H1 (cell line): ENCODE data around the gene COX5A. TPM values are rescaled to one million over a fixed set of nuclear protein-coding genes. Genes with fewer than 3 reads are reported as not detected.

ENCODE experiments used
- CTCF ChIA-PET: fragments of 300-600 bp; sonication (Branson Sonifier 250); formaldehyde crosslinking; loops from one replicate; lab custom pipeline; 2021; ENCODE audit not compliant: partially characterized antibody; lab: Charles Lee
- POLR2A ChIA-PET: fragments of 300-600 bp; sonication (Branson Sonifier 250); formaldehyde crosslinking; loops from one replicate; lab custom pipeline; 2021; ENCODE audit warnings: inconsistent platforms; ENCODE audit not compliant: partially characterized antibody; lab: Charles Lee
- DNase-seq, 2 experiments: peaks; one replicate each; pipeline versions ENCODE4 v3.0.0 to v3.0.0-alpha.2; 2010 to 2022; ENCODE audit warnings: low spot score in 2 of 2, low read depth in 1 of 2, mixed read lengths in 1 of 2
- FAIRE-seq: peaks from 2 replicates; lab custom pipeline; 2011; peaks lifted over from hg19 to GRCh38; lab: Jason Lieb, UNC
- H2AFZ ChIP-seq: 2 replicates; pipeline ENCODE4 v1.8.1; 2012; ENCODE audit warnings: low read length, inconsistent platforms
- H2AK5ac ChIP-seq: 2 replicates; pipeline ENCODE4 v1.6.1; 2013; ENCODE audit warnings: low read depth, low read length
- H2BK120ac ChIP-seq: replicated peaks from 2 replicates; pipeline ENCODE3; 2013; ENCODE audit warnings: low read depth, low read length, inconsistent platforms
- H2BK12ac ChIP-seq: 2 replicates; pipeline ENCODE4 v1.6.1; 2013; ENCODE audit warnings: low read depth, low read length
- H2BK15ac ChIP-seq: 2 replicates; pipeline ENCODE4 v1.6.1; 2013; ENCODE audit warnings: low read length
- H2BK20ac ChIP-seq: 2 replicates; pipeline ENCODE4 v1.6.1; 2013; ENCODE audit warnings: low read length
- H2BK5ac ChIP-seq: 2 replicates; pipeline ENCODE4 v1.6.1; 2013; ENCODE audit warnings: low read depth, low read length
- H3K14ac ChIP-seq: 2 replicates; pipeline ENCODE4 v1.6.1; 2013; ENCODE audit warnings: inconsistent platforms; ENCODE audit not compliant: insufficient read length
- H3K18ac ChIP-seq: 2 replicates; pipeline ENCODE4 v1.6.1; 2013; ENCODE audit warnings: low read length; ENCODE audit errors: extremely low read depth
- H3K23ac ChIP-seq: 2 replicates; pipeline ENCODE4 v1.6.1; 2013; ENCODE audit warnings: inconsistent platforms; ENCODE audit not compliant: insufficient read length
- H3K23me2 ChIP-seq: 2 replicates; pipeline ENCODE4 v1.6.1; 2013; ENCODE audit warnings: low read depth, low read length
- H3K27ac ChIP-seq: 2 replicates; pipeline ENCODE4 v1.6.1; 2011; ENCODE audit warnings: low read depth, low read length, inconsistent platforms
- H3K27me3 ChIP-seq, 4 experiments: replicated peaks in 1 of 4; 1 replicate in 1 of 4; 2 replicates in 3 of 4; pipeline versions ENCODE4 v1.6.1 to v1.8.1; 2011 to 2013; ENCODE audit warnings: low read length in 3 of 4, mild to moderate bottlenecking in 3 of 4, inconsistent platforms in 2 of 4, mixed read lengths in 2 of 4, moderate library complexity in 1 of 4; ENCODE audit not compliant: control insufficient read depth in 3 of 4, insufficient read depth in 3 of 4; ENCODE audit errors: extremely low read depth in 1 of 4
- H3K36me3 ChIP-seq, 4 experiments: 2 replicates each; pipeline versions ENCODE4 v1.6.1 to v1.8.1; 2011 to 2013; ENCODE audit warnings: mild to moderate bottlenecking in 4 of 4, low read length in 3 of 4, moderate library complexity in 2 of 4, control low read depth in 1 of 4, inconsistent platforms in 1 of 4; ENCODE audit not compliant: insufficient read depth in 4 of 4, control insufficient read depth in 2 of 4
- H3K4ac ChIP-seq: replicated peaks from 2 replicates; pipeline ENCODE3; 2013; ENCODE audit warnings: low read length, low read depth, mixed read lengths, inconsistent platforms; ENCODE audit not compliant: insufficient read length
- H3K4me1 ChIP-seq, 4 experiments: replicated peaks in 1 of 4; 1 replicate in 1 of 4; 2 replicates in 3 of 4; pipeline versions ENCODE4 v1.6.1 to v1.8.1; 2011 to 2013; ENCODE audit warnings: low read length in 3 of 4, inconsistent platforms in 2 of 4, mixed read lengths in 1 of 4; ENCODE audit not compliant: insufficient read depth in 4 of 4, control insufficient read depth in 3 of 4
- H3K4me2 ChIP-seq, 2 experiments: 2 replicates each; pipeline versions ENCODE4 v1.6.1 to v1.8.1; 2011 to 2013; ENCODE audit warnings: low read depth in 2 of 2, low read length in 2 of 2, control low read depth in 1 of 2, inconsistent platforms in 1 of 2, mild to moderate bottlenecking in 1 of 2; ENCODE audit not compliant: insufficient read depth in 1 of 2
- H3K4me3 ChIP-seq, 4 experiments: fragments of 200-600, 300-600 bp in 1 of 4; sonication (generic), shearing (Covaris generic), sonication (Bioruptor Twin) in 1 of 4; 2 replicates each; pipeline versions ENCODE4 v1.5.1 to v1.8.1; 2011 to 2016; ENCODE audit warnings: low read length in 4 of 4, low read depth in 3 of 4, control low read depth in 2 of 4, inconsistent platforms in 2 of 4, mild to moderate bottlenecking in 2 of 4, mixed read lengths in 1 of 4, moderate library complexity in 1 of 4; ENCODE audit not compliant: insufficient read depth in 2 of 4; ENCODE audit errors: extremely low read depth in 1 of 4
- H3K56ac ChIP-seq: replicated peaks from 2 replicates; pipeline ENCODE3; 2013; ENCODE audit warnings: low read depth, mild to moderate bottlenecking, mixed read lengths, low read length, inconsistent platforms; ENCODE audit not compliant: insufficient read length
- H3K79me1 ChIP-seq: 2 replicates; pipeline ENCODE4 v1.6.1; 2013; ENCODE audit warnings: low read depth, low read length, control low read depth
- H3K79me2 ChIP-seq, 2 experiments: 2 replicates each; pipeline versions ENCODE4 v1.6.1 to v1.8.1; 2012 to 2013; ENCODE audit warnings: low read length in 2 of 2, mild to moderate bottlenecking in 2 of 2, inconsistent platforms in 1 of 2; ENCODE audit not compliant: insufficient read depth in 2 of 2, control insufficient read depth in 1 of 2
- H3K9ac ChIP-seq, 4 experiments: replicated peaks in 1 of 4; 1 replicate in 1 of 4; 2 replicates in 3 of 4; pipeline versions ENCODE4 v1.6.1 to v1.8.1; 2011 to 2013; ENCODE audit warnings: low read depth in 3 of 4, low read length in 3 of 4, control low read depth in 2 of 4, mild to moderate bottlenecking in 2 of 4, moderate library complexity in 2 of 4, inconsistent platforms in 1 of 4; ENCODE audit errors: extremely low read depth in 1 of 4
- H3K9me3 ChIP-seq, 2 experiments: 2 replicates each; pipeline versions ENCODE4 v1.6.1 to v1.8.1; 2012 to 2013; ENCODE audit warnings: mild to moderate bottlenecking in 2 of 2, moderate library complexity in 2 of 2, control low read depth in 1 of 2, inconsistent platforms in 1 of 2, low read depth in 1 of 2, low read length in 1 of 2, mixed read lengths in 1 of 2; ENCODE audit not compliant: insufficient read depth in 2 of 2
- H4K20me1 ChIP-seq, 2 experiments: replicated peaks in 1 of 2; 2 replicates each; pipeline versions ENCODE3 to v1.8.1; 2011 to 2013; ENCODE audit warnings: inconsistent platforms in 2 of 2, low read length in 2 of 2, mild to moderate bottlenecking in 1 of 2; ENCODE audit not compliant: insufficient read depth in 2 of 2, control insufficient read depth in 1 of 2
- H4K5ac ChIP-seq: 2 replicates; pipeline ENCODE4 v1.6.1; 2013; ENCODE audit warnings: low read length, low read depth, mixed read lengths, inconsistent platforms; ENCODE audit not compliant: insufficient read length
- H4K8ac ChIP-seq: 2 replicates; pipeline ENCODE4 v1.8.0; 2013; ENCODE audit warnings: mild to moderate bottlenecking, moderate library complexity, low read length, inconsistent platforms; ENCODE audit not compliant: insufficient read depth; ENCODE audit errors: extremely low read depth
- H4K91ac ChIP-seq: replicated peaks from 2 replicates; pipeline ENCODE3; 2013; ENCODE audit warnings: low read length, mixed read lengths, inconsistent platforms; ENCODE audit not compliant: insufficient read length
- BACH1 ChIP-seq: IDR thresholded peaks from 2 replicates; pipeline ENCODE4 v1.6.1; 2012; ENCODE audit warnings: low read length, improper control_type of control experiment
- CBX8 ChIP-seq: fragments of 300-800, 300-1000 bp; sonication (generic); IDR thresholded peaks from 2 replicates; pipeline ENCODE4 v1.7.1; 2016; ENCODE audit warnings: low read depth, low read length, borderline replicate concordance
- CREB1 ChIP-seq: IDR thresholded peaks from 2 replicates; pipeline ENCODE4 v1.6.1; 2012; ENCODE audit warnings: inconsistent platforms
- JUN ChIP-seq: IDR thresholded peaks from 2 replicates; pipeline ENCODE4 v1.6.1; 2011; ENCODE audit warnings: low read depth, mild to moderate bottlenecking, improper control_type of control experiment, low read length
- RAD21 ChIP-seq, 2 experiments: IDR thresholded peaks in 1 of 2; conservative IDR thresholded peaks in 1 of 2; 2 replicates each; pipeline ENCODE4 v1.6.1; 2011; ENCODE audit warnings: low read depth in 2 of 2, low read length in 2 of 2, improper control_type of control experiment in 1 of 2, inconsistent platforms in 1 of 2, mild to moderate bottlenecking in 1 of 2, moderate library complexity in 1 of 2
- SP1 ChIP-seq: IDR thresholded peaks from 2 replicates; pipeline ENCODE4 v1.6.1; 2011; ENCODE audit warnings: low read depth, low read length
- SRF ChIP-seq: IDR thresholded peaks from 2 replicates; pipeline ENCODE4 v1.6.1; 2011; ENCODE audit warnings: mild to moderate bottlenecking, low read depth, low read length, moderate library complexity
- YY1 ChIP-seq: IDR thresholded peaks from 2 replicates; pipeline ENCODE4 v1.6.1; 2011; ENCODE audit warnings: low read depth, mild to moderate bottlenecking, low read length
- ZNF274 ChIP-seq: IDR thresholded peaks from 2 replicates; pipeline ENCODE4 v1.7.0; 2012; ENCODE audit warnings: low read length, borderline replicate concordance; ENCODE audit errors: extremely low read depth
- WGBS, 2 experiments: shearing (Covaris generic) in 1 of 2; methylation state at CpG; one replicate each; pipeline versions ENCODE4 v1.1.6 to v1.1.7; 2013 to 2015; ENCODE audit warnings: low lambda C conversion rate in 2 of 2, mixed read lengths in 2 of 2, inconsistent platforms in 1 of 2, low coverage in 1 of 2, missing lambda C conversion rate in 1 of 2; ENCODE audit not compliant: insufficient replicate concordance in 2 of 2, insufficient coverage in 1 of 2, insufficient read length in 1 of 2; ENCODE audit errors: extremely low coverage in 1 of 2, missing lambda C conversion rate in 1 of 2; 5-methylcytosine and 5-hydroxymethylcytosine counted together
- polyA plus RNA-seq, 7 experiments: library from polyadenylated mRNA; depleted of rRNA in 3 of 7; stranded (reverse) in 5 of 7; unstranded in 2 of 7; fragments of >200 nt in 5 of 7; fragments of 200-250 nt in 2 of 7; gene quantifications; 1 replicate in 5 of 7; 2 replicates in 1 of 7; 4 replicates in 1 of 7; pipeline versions ENCODE4 v1.2.1 to v1.2.3, GENCODE V29; 2011 to 2013; ENCODE audit warnings: missing spikeins in 2 of 7, mixed read lengths in 2 of 7
- total RNA-seq: library from RNA; stranded (reverse); fragmentation: NEBNext Ultra II Directional; extraction: Animal tissue kit (Norgen Biotek cat#: 25700); gene quantifications from 2 replicates; pipeline ENCODE4 v1.2.1, GENCODE V29; 2021
- TF ChIP-seq, protein P1 (sequence below), 3 experiments: IDR thresholded peaks; 1 replicate in 2 of 3; 2 replicates in 1 of 3; pipeline versions ENCODE4 v1.5.1 to v1.6.1; 2011; ENCODE audit warnings: low read length in 3 of 3, mild to moderate bottlenecking in 3 of 3, inconsistent platforms in 2 of 3, low read depth in 1 of 3, moderate library complexity in 1 of 3; ENCODE audit not compliant: insufficient read depth in 1 of 3; ENCODE audit errors: control extremely low read depth in 1 of 3

The COX5A gene
- total and polyA plus RNA-seq, 2 of the 8 experiments (the other 6 are each of a cell fraction or from before 2014, with no cell fraction given) = 270 to 367 TPM

DNA sequence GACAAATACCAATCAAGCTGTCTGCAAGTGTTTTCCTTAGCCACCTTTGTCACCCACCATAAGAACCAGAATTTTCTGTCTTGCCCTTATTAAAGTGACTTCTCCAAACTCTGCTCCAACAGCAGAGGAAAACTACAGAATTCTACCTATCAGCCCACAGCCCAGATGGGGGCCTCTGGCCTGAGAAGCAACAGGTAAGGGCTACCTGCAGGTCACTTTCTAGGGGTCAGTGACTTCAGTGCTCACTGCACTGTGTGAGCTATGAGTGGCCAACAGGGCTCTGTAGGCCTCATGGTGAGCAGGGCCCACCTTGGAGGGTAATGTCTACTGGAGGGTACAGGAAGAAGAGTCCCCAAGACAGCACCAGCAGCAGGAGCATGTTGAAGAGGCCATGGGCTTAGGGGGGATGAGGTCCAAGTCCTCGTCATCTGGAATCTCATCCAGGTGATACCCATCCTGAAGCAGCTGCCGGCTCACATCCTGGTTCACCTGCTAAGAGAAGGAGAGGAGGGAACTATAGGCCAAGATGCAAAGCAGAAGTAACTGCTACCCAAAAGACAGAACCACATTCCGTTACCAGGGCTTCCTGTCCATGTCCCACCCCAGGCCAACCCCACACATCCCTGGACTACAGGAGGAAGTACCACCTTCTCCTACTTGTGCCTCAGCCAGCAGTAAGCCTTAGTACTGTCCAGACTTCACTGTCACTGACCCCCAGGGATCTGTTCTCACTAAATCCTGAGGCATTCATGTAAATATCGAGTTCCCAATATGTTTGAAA lies 35.4 kb downstream of the COX5A start:
- H4K5ac ChIP-seq = no peak overlapping the region
- H4K20me1 ChIP-seq = peaks cover 3 to 11% of the 10 kb centered on the region in 2 experiments
- no peak overlapping the region for H3K4me2 ChIP-seq
- no peak overlapping the region; the same call in 1 of the 2 replicates for H4K8ac ChIP-seq
- no peak overlapping the region for H2AFZ ChIP-seq
- no peak overlapping the region for H4K91ac ChIP-seq
- H3K4ac ChIP-seq = no peak overlapping the region
- H3K27me3 ChIP-seq = no peaks in the 10 kb centered on the region
- no peaks in the 10 kb centered on the region for H3K9me3 ChIP-seq
- FAIRE-seq (no peak), DNase-seq (no peak)
- 86% methylated on average over 4 of the region's 4 CpGs; no CpG with 5 or more reads in 1 of the 2 experiments for WGBS, 2 experiments
- H3K18ac ChIP-seq = no peak overlapping the region
- H3K79me2 ChIP-seq = peaks cover 0 to 15% of the 10 kb centered on the region in 2 experiments; a peak in 2 of 4 replicates
- no peak overlapping the region for H2BK5ac ChIP-seq
- H3K9ac ChIP-seq = no peak overlapping the region
- H2BK20ac ChIP-seq = no peak overlapping the region
- H3K27ac ChIP-seq = no peak overlapping the region
- no peak overlapping the region for H3K4me3 ChIP-seq
- H3K4me1 ChIP-seq = peaks cover 2 to 4% (median 3%) of the 10 kb centered on the region in 4 experiments
- H3K36me3 ChIP-seq = peaks cover 25 to 65% (median 44%) of the 10 kb centered on the region in 4 experiments
- CTCF ChIA-PET = interaction anchor here (0.6 to 7.8 kb wide), 52 partner anchors 8 to 343 kb away, joined by 3 to 54 read pairs (median 7); partner anchors contain the start of genes CPLX3, MPI, RPP25 and ULK3
- no peak overlapping the region for H3K14ac ChIP-seq
- POLR2A ChIA-PET = interaction anchor here (0.7 to 11.9 kb wide), 11 partner anchors 10 to 142 kb away, joined by 3 to 116 read pairs (median 4); partner anchors contain the start of genes COX5A, MPI and RPP25
- no peak overlapping the region for H2BK120ac ChIP-seq
- no peaks in the 10 kb centered on the region for H3K79me1 ChIP-seq
- H3K23me2 ChIP-seq = peaks cover 6% of the 10 kb centered on the region; the same call in 1 of the 2 replicates
- H2BK15ac ChIP-seq = no peak overlapping the region
- no peak overlapping the region for H2AK5ac ChIP-seq
- no peak overlapping the region for H2BK12ac ChIP-seq
- no peak overlapping the region for H3K56ac ChIP-seq
- no peak overlapping the region for H3K23ac ChIP-seq
- TF ChIP-seq, protein P1, sequence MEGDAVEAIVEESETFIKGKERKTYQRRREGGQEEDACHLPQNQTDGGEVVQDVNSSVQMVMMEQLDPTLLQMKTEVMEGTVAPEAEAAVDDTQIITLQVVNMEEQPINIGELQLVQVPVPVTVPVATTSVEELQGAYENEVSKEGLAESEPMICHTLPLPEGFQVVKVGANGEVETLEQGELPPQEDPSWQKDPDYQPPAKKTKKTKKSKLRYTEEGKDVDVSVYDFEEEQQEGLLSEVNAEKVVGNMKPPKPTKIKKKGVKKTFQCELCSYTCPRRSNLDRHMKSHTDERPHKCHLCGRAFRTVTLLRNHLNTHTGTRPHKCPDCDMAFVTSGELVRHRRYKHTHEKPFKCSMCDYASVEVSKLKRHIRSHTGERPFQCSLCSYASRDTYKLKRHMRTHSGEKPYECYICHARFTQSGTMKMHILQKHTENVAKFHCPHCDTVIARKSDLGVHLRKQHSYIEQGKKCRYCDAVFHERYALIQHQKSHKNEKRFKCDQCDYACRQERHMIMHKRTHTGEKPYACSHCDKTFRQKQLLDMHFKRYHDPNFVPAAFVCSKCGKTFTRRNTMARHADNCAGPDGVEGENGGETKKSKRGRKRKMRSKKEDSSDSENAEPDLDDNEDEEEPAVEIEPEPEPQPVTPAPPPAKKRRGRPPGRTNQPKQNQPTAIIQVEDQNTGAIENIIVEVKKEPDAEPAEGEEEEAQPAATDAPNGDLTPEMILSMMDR (IDR thresholded peaks at IDR 0.05; ENCODE audit: control extremely low read depth in 1 of 3, insufficient read depth in 1 of 3, low read depth in 1 of 3, low read length in 3 of 3) = no peak
- no peak for TF ChIP-seq SP1
- TF ChIP-seq RAD21 (IDR thresholded peaks at IDR 0.05 in 1 of 2, conservative IDR thresholded peaks at IDR 0.05 in 1 of 2; ENCODE audit: low read depth in 2 of 2, low read length in 2 of 2) = no peak
- no peak for TF ChIP-seq JUN
- no peak for TF ChIP-seq ZNF274
- TF ChIP-seq YY1 = no peak
- no peak for TF ChIP-seq BACH1
- no peak for TF ChIP-seq CBX8
- TF ChIP-seq SRF = no peak
- no peak for TF ChIP-seq CREB1
